ENCODE data around the gene IP6K2. TPM values are rescaled to one million over a fixed set of nuclear protein-coding genes. Genes with fewer than 3 reads are reported as not detected.

Gene IP6K2, protein sequence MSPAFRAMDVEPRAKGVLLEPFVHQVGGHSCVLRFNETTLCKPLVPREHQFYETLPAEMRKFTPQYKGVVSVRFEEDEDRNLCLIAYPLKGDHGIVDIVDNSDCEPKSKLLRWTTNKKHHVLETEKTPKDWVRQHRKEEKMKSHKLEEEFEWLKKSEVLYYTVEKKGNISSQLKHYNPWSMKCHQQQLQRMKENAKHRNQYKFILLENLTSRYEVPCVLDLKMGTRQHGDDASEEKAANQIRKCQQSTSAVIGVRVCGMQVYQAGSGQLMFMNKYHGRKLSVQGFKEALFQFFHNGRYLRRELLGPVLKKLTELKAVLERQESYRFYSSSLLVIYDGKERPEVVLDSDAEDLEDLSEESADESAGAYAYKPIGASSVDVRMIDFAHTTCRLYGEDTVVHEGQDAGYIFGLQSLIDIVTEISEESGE
- total RNA-seq: 57.9 and 73.9 TPM in 2 replicates

DNA sequence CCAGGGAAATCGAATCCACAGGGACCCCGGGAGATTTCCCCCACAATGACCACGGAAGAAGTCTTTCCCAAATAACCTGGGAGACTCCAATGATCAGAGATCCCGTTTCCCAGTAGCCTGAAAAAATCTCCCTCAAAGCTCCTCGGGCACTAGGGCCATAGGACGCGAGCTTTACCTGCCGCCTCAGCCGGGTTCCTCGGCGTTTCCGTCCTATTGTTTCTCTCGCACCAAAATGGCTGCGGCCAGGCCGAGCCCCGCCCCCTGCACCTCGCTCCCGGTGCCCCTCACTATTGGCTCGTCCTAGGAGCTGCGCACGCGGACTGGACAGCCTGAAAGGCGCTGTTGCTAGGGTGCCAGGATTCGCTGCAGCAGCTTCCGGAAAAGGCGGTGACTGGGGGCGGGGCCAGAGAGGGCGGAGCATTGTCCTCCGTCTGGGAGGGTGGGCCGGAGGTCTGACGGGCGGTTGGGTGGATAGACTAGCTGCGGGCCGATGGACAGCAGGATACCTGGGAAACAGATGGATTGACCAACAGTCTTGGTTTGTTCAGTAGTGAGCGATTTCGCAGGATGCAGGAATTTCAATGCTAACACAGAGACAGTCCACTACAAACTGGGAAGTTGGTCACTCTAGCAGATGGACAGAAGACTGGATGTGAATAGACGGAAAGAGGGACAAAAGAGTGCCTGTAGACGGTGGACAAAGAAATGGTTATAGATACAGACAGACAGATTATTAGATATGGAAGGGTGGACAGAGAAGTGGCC lies at the start of gene IP6K2:
Gene IP6K2, minus strand, starts transcription at position 240 of the 765 bp plus-strand sequence. CDS start 21,930 bp downstream, outside the sequence.

DNA sequence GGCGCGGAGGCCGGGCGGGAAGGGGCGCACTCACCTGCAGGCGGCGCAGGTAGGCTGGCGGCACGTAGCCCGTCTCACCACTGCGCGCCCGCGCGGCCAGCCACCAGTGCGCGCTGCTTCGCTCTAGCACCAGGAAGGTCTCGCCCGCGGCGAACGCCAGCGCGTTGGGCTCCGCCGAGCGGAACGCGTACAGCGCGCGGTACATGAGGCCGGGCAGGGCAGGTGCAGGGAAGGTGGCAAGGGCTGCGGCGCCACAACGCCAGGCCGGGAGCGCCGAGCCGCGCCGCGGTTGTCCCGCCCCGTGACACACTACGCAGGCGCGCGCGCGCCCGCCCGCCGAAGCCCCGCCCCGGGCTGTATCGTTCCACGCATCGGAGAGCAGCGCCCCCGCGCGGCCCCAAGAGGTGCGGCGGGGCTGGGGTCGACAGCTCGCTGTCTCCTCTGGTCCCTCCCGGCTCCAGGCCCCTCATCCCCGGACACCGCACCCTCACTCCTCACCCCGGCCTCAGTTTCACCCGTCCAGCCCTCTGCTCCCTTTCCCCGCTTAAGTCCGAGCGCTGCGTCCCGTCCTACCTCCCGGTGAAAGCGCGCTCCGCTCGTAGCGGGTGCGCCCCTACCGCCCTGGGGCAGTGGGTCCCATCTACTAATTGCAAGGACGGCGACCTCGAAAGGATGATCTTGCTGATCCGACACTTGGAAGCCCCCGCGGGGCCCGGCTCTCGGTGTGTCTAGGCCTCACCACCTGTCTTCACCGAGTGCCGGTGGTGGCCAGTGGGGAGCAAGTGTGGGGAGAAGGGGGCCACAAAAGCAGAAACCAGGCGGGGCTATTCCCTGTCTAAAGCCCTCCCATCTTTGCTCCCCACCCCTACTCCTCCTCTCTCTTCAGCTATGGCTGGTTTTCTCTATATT lies 31.2 kb downstream of the IP6K2 start, which contains the start of gene NCKIPSD:
Gene NCKIPSD, minus strand, starts transcription at position 313 of the 909 bp plus-strand sequence. Its CDS starts 108 bp downstream, at position 205.

DNA sequence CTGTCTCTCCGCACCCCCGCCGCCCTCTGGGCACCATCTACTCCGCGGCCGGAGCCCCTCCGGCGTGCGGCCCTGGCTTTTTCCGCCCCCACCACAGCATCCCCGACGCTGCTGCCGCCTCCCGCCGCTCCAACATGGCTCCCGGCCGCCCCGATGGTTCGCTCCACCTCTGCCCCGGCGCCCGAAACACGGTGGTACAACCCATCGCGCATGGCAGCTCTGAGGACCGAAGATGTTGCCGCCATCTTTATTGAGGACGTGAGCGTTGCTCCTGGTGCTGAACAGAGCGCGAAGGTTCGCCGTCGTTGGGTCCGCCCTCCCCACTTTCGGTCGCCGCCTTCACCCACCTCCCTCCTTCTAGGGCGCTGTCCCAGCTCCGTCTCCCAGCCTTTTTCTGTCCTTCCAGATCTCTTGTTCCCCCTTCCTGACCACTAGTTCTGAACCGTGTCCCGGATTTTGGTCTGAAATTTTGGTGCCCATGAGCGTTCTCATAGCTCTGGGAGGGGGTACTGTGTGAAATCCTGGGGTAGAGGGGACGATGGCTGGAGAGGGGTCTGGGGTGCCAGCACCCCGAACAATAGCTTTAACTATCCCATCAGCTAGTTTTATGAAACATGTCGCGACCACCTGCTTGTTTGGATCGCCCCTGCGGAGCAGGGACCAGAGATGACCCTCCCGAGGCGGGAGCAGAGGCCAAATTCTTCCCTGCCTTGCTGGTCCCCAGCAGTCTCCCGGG lies 54.1 kb downstream of the IP6K2 start, which contains the start of gene CELSR3:
Gene CELSR3, minus strand, starts transcription at position 134 of the 736 bp plus-strand sequence. CDS start 252 bp downstream, outside the sequence.

Other genes with a start within 250 kb of the IP6K2 start
- 153 and 189 TPM in 2 replicates for gene SHISA5, start 213.0 kb downstream of the IP6K2 start, total RNA-seq
- gene PFKFB4, start 160.4 kb downstream of the IP6K2 start, total RNA-seq: 5.5 and 15.9 TPM in 2 replicates
- 0.09 TPM in 1 of 2 replicates, not detected in the other for gene UCN2, start 153.4 kb downstream of the IP6K2 start, total RNA-seq
- 11.7 and 14.5 TPM in 2 replicates for gene COL7A1, start 121.9 kb downstream of the IP6K2 start, total RNA-seq
- 166 and 222 TPM in 2 replicates for gene UQCRC1, start 107.6 kb downstream of the IP6K2 start, total RNA-seq
- not detected in 2 replicates for gene TMEM89, start 95.5 kb downstream of the IP6K2 start, total RNA-seq
- 18.0 and 29.3 TPM in 2 replicates for gene SLC26A6, start 81.8 kb downstream of the IP6K2 start, total RNA-seq
- 1.8 and 2.2 TPM in 2 replicates for gene CELSR3, start 54.3 kb downstream of the IP6K2 start, total RNA-seq
- 20.1 and 44.0 TPM in 2 replicates for gene NCKIPSD, start 31.3 kb downstream of the IP6K2 start, total RNA-seq
- 16.3 and 27.3 TPM in 2 replicates for gene PRKAR2A, start 130.7 kb upstream of the IP6K2 start, total RNA-seq
- 9.0 and 16.6 TPM in 2 replicates for gene SLC25A20, start 181.7 kb upstream of the IP6K2 start, total RNA-seq
- 48.7 and 60.4 TPM in 2 replicates for gene ARIH2, start 201.6 kb upstream of the IP6K2 start, total RNA-seq

Measured in pericardium fibroblast (primary cell).